MM.1S (cell line): ENCODE data around the gene EGFL8.

Source experiments
- DNase-seq: peaks from one replicate; pipeline ENCODE4 v3.0.0-alpha.2; 2015
- H2AFZ ChIP-seq: fragments of 300-600 bp; sonication (generic); 2 replicates; pipeline ENCODE4 v1.6.0; 2016; ENCODE audit warnings: antibody characterized with exemption, low read length
- H3F3A ChIP-seq: fragments of 300-600 bp; sonication (generic); 2 replicates; pipeline ENCODE4 v1.6.1; 2016; ENCODE audit warnings: mild to moderate bottlenecking, antibody characterized with exemption, low read length, moderate library complexity, mixed read lengths; ENCODE audit not compliant: insufficient read depth
- H3K27ac ChIP-seq: fragments of 300-600 bp; sonication (generic); 2 replicates; pipeline ENCODE4 v1.5.1; 2016; ENCODE audit warnings: mild to moderate bottlenecking, low read length
- H3K27me3 ChIP-seq: fragments of 300-600 bp; sonication (generic); replicated peaks from 2 replicates; pipeline ENCODE4 v1.6.0; 2016; ENCODE audit warnings: low read length; ENCODE audit not compliant: insufficient read depth
- H3K36me3 ChIP-seq: fragments of 300-600 bp; sonication (generic); replicated peaks from 2 replicates; pipeline ENCODE4 v1.6.1; 2016; ENCODE audit warnings: mild to moderate bottlenecking, low read length, mixed read lengths; ENCODE audit not compliant: insufficient read depth
- H3K4me1 ChIP-seq: fragments of 300-600 bp; sonication (generic); 2 replicates; pipeline ENCODE4 v1.6.1; 2016; ENCODE audit warnings: low read length, mixed read lengths
- H3K4me2 ChIP-seq: fragments of 300-600 bp; sonication (generic); 2 replicates; pipeline ENCODE4 v1.6.0; 2016; ENCODE audit warnings: low read depth, low read length
- H3K4me3 ChIP-seq: fragments of 300-600 bp; sonication (generic); 2 replicates; pipeline ENCODE4 v1.5.1; 2016; ENCODE audit warnings: low read length, mixed read lengths
- H3K79me2 ChIP-seq: fragments of 300-600 bp; sonication (generic); 2 replicates; pipeline ENCODE4 v1.6.1; 2016; ENCODE audit warnings: mixed run types, low read length, mixed read lengths
- H3K9ac ChIP-seq: fragments of 300-600 bp; sonication (generic); 2 replicates; pipeline ENCODE4 v1.6.1; 2016; ENCODE audit warnings: low read length, mixed read lengths
- H3K9me2 ChIP-seq: fragments of 300-600 bp; sonication (generic); replicated peaks from 2 replicates; pipeline ENCODE4 v1.6.1; 2016; ENCODE audit warnings: mild to moderate bottlenecking, low read length, mixed read lengths; ENCODE audit not compliant: insufficient read depth
- H3K9me3 ChIP-seq: fragments of 300-600 bp; sonication (generic); replicated peaks from 2 replicates; pipeline ENCODE4 v1.6.1; 2016; ENCODE audit warnings: mild to moderate bottlenecking, low read length, mixed read lengths; ENCODE audit not compliant: insufficient read depth
- H4K20me1 ChIP-seq: fragments of 300-600 bp; sonication (generic); 2 replicates; pipeline ENCODE4 v1.6.1; 2016; ENCODE audit warnings: mild to moderate bottlenecking, low read length, moderate library complexity, mixed read lengths; ENCODE audit not compliant: insufficient read depth
- EZH2 ChIP-seq: fragments of 300-600 bp; sonication (generic); optimal IDR thresholded peaks from 2 replicates; pipeline ENCODE3; 2017; ENCODE audit warnings: low read depth, mild to moderate bottlenecking, antibody characterized with exemption, low read length, mixed read lengths
- EZH2phosphoT487 ChIP-seq: fragments of 300-600 bp; sonication (generic); IDR thresholded peaks from 2 replicates; pipeline ENCODE4 v1.6.1; 2018; ENCODE audit warnings: antibody characterized with exemption, low read length
- TF ChIP-seq, protein P1 (sequence below): fragments of 300-600 bp; sonication (generic); IDR thresholded peaks from 2 replicates; pipeline ENCODE4 v1.5.1; 2016; ENCODE audit warnings: antibody characterized with exemption, low read length, mixed read lengths

Gene EGFL8

DNA sequence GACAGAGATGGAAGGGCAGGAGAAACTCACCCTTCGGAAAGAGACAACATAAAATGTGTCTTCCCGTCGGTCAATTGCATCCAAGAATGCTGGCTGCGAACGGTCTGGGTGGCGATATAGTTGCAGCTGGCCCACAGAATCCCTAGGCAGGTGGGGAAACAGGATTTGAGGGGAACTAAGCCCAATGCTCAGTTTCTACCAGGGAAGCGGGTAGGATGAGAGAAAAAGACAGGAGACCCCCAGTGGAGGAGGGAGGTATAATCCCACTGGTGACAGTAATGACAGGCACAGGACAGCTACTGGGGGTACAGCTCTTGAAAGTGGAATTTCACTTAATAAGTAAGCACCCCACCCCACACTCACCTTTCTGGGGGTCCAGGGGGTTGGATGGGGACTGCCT, 47.7 kb upstream of the EGFL8 start:
- Histone ChIP-seq H3F3A (no peaks in the 10 kb centered on the region), H2AFZ (no peak overlapping the region), H3K4me3 (no peak overlapping the region), H3K4me2 (no peak overlapping the region), H3K9me2 (no peaks in the 10 kb centered on the region), H3K27ac (no peak overlapping the region), H3K9ac (no peak overlapping the region), H3K79me2 (no peaks in the 10 kb centered on the region), H4K20me1 (no peaks in the 10 kb centered on the region), H3K4me1 (no peaks in the 10 kb centered on the region), H3K9me3 (no peaks in the 10 kb centered on the region), H3K27me3 (no peaks in the 10 kb centered on the region), H3K36me3 (no peaks in the 10 kb centered on the region)
- DNase-seq, result no peak
- TF ChIP-seq EZH2 (no peak), EZH2phosphoT487 (no peak)
- TF ChIP-seq, protein P1, sequence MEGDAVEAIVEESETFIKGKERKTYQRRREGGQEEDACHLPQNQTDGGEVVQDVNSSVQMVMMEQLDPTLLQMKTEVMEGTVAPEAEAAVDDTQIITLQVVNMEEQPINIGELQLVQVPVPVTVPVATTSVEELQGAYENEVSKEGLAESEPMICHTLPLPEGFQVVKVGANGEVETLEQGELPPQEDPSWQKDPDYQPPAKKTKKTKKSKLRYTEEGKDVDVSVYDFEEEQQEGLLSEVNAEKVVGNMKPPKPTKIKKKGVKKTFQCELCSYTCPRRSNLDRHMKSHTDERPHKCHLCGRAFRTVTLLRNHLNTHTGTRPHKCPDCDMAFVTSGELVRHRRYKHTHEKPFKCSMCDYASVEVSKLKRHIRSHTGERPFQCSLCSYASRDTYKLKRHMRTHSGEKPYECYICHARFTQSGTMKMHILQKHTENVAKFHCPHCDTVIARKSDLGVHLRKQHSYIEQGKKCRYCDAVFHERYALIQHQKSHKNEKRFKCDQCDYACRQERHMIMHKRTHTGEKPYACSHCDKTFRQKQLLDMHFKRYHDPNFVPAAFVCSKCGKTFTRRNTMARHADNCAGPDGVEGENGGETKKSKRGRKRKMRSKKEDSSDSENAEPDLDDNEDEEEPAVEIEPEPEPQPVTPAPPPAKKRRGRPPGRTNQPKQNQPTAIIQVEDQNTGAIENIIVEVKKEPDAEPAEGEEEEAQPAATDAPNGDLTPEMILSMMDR, result peak; percentile 22; the same call in 1 of the 2 replicates

DNA sequence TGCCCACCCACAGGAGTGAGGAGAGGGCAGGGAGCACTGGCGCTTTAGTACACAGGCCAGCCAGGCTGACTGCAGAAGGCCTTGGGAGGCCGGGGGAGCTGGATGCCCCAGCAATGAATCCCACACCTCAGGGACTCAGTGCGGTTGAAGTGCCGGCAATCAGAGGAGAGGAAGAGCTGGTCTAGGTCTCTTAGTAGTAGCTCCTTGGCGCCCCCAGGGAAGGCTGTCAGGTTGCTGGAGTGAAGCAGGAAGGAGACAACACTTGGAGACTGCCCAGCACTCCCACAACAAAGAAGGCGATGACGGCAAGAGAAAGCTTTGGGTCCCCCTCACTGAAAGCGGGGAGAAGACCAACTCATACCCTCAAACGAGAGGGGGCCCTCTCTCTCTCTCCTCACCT, 46.9 kb upstream of the EGFL8 start:
- Histone ChIP-seq H3K36me3 (no peaks in the 10 kb centered on the region), H3K79me2 (no peaks in the 10 kb centered on the region), H3K9ac (no peak overlapping the region), H4K20me1 (no peaks in the 10 kb centered on the region), H3K4me3 (no peak overlapping the region), H3K27ac (no peak overlapping the region), H3K9me3 (no peaks in the 10 kb centered on the region), H3K4me2 (no peak overlapping the region), H2AFZ (no peak overlapping the region), H3K27me3 (no peaks in the 10 kb centered on the region), H3K9me2 (no peaks in the 10 kb centered on the region), H3F3A (no peaks in the 10 kb centered on the region), H3K4me1 (no peaks in the 10 kb centered on the region)
- DNase-seq, result no peak
- no peak for TF ChIP-seq EZH2
- TF ChIP-seq, protein P1, result no peak
- no peak for TF ChIP-seq EZH2phosphoT487

DNA sequence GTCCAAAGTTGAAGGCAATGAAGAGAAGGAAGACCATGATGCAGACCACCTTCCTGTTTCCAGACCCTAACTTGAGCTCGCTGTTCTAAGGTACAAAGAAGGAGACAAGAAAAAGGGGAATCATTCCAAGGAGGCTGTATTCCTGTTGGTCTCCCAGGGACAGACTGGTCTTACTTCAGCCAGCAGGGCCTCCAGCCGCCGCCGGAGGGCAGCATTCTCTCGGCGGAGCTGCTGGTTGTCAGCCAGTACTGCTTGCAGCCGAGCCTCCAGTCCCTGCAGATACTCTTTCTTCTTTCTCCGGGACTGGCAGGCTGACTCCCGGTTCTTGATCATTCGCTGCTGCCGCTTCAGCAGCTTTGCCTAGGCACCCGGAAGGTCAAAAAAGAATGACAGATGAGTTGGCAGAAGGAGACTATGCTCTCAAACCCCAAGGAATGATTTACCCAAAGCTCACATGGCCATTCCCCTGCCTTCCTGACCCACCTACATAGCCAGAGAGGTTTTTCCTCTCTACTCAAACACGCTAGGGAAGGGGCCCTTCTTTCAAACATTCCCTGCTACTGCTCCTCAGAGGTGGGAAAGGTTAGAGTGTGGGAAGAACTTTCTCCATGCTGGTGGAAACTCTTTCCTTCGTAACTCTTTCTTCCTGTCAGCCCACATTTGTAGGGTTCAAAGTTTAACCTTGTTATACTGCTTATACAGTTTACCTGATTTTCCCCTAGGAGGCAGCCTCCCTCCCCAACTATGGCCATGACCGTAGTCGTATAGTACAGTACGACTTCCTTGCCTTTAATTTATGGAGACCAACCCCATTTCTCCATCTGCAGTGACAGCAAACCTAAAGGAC, 45.4 kb upstream of the EGFL8 start:
- no peak overlapping the region for H3K9ac ChIP-seq

More for the DNA sequence above, 45.4 kb upstream of the EGFL8 start:
- Histone ChIP-seq H3K4me2 (no peak overlapping the region), H4K20me1 (no peaks in the 10 kb centered on the region), H3K27me3 (no peaks in the 10 kb centered on the region), H3K4me1 (no peaks in the 10 kb centered on the region), H3K9me2 (no peaks in the 10 kb centered on the region), H3K27ac (no peak overlapping the region), H3K4me3 (no peak overlapping the region), H3K9me3 (no peaks in the 10 kb centered on the region), H3K36me3 (no peaks in the 10 kb centered on the region), H3K79me2 (no peaks in the 10 kb centered on the region), H2AFZ (no peak overlapping the region), H3F3A (no peaks in the 10 kb centered on the region)
- TF ChIP-seq EZH2phosphoT487 (no peak), EZH2 (no peak)
- TF ChIP-seq, protein P1, result peak; percentile 88
- DNase-seq, result peak; percentile 67
